ENCODE results near the gene UTS2B.

GRCh38 chr3:191342006-191342405 lies 11.7 kb upstream of the UTS2B start:
- TF ChIP-seq CTCF (IDR thresholded peaks at IDR 0.05; ENCODE audit: poor library complexity, severe bottlenecking) (no peak), RAD21 (conservative IDR thresholded peaks at IDR 0.05) (no peak), EZH2 (IDR thresholded peaks at IDR 0.05; ENCODE audit: borderline replicate concordance, insufficient read depth, low read length, poor library complexity, severe bottlenecking) (no peak), SMC3 (conservative IDR thresholded peaks at IDR 0.05; ENCODE audit: poor library complexity) (no peak), EP300 (conservative IDR thresholded peaks at IDR 0.05; ENCODE audit: poor library complexity, severe bottlenecking) (no peak), REST (IDR thresholded peaks at IDR 0.05; ENCODE audit: borderline replicate concordance) (no peak), POLR2AphosphoS5 (IDR thresholded peaks at IDR 0.05) (no peak)

Measured in neural cell (in vitro differentiated cells).